ENCODE measurements around the gene NUTF2. TPM values are rescaled to one million over a fixed set of nuclear protein-coding genes. Genes with fewer than 3 reads are reported as not detected.

NUTF2 gene
- total RNA-seq, 6 experiments from 2014 or later, result 182 to 195 (median 185) TPM

- no peak for TF ChIP-seq CTCF (IDR thresholded peaks at IDR 0.05)
- H3K4me3 Mint-ChIP-seq, result no peak overlapping the region
- H3K27ac Mint-ChIP-seq, result no peak overlapping the region
- peaks cover 8% of the 10 kb centered on the region for H3K27me3 Mint-ChIP-seq (ENCODE audit: insufficient read depth)
- no peaks in the 10 kb centered on the region for H3K9me3 Mint-ChIP-seq
- H3K36me3 Mint-ChIP-seq (ENCODE audit: low read depth), result peaks cover 24% of the 10 kb centered on the region
- peaks cover 22% of the 10 kb centered on the region for H3K4me1 Mint-ChIP-seq (ENCODE audit: low read depth)
- no peak for DNase-seq
Observed at GRCh38 chr16:67878232-67878631, 31.5 kb downstream of the NUTF2 start.

GRCh38 chr16:67878846-67879245 lies 32.1 kb downstream of the NUTF2 start:
- H3K9me3 Mint-ChIP-seq, result no peaks in the 10 kb centered on the region
- no peak for TF ChIP-seq CTCF (IDR thresholded peaks at IDR 0.05)
- H3K36me3 Mint-ChIP-seq (ENCODE audit: low read depth), result peaks cover 25% of the 10 kb centered on the region
- no peak overlapping the region for H3K27ac Mint-ChIP-seq
- DNase-seq, result no peak
- peaks cover 8% of the 10 kb centered on the region for H3K27me3 Mint-ChIP-seq (ENCODE audit: insufficient read depth)
- H3K4me3 Mint-ChIP-seq, result no peak overlapping the region
- peaks cover 24% of the 10 kb centered on the region for H3K4me1 Mint-ChIP-seq (ENCODE audit: low read depth)

- Mint-ChIP-seq H3K36me3 (ENCODE audit: low read depth) (peaks cover 27% of the 10 kb centered on the region), H3K4me1 (ENCODE audit: low read depth) (peaks cover 21% of the 10 kb centered on the region), H3K27ac (no peak overlapping the region), H3K4me3 (no peak overlapping the region), H3K9me3 (no peaks in the 10 kb centered on the region), H3K27me3 (ENCODE audit: insufficient read depth) (peaks cover 8% of the 10 kb centered on the region)
- TF ChIP-seq CTCF (IDR thresholded peaks at IDR 0.05), result no peak
- DNase-seq, result no peak
Observed at GRCh38 chr16:67879462-67879861, 32.7 kb downstream of the NUTF2 start.

- no peak for TF ChIP-seq CTCF (IDR thresholded peaks at IDR 0.05)
- H3K27me3 Mint-ChIP-seq (ENCODE audit: insufficient read depth), result peaks cover 12% of the 10 kb centered on the region
- H3K27ac Mint-ChIP-seq, result no peak overlapping the region
- peaks cover 21% of the 10 kb centered on the region for H3K4me1 Mint-ChIP-seq (ENCODE audit: low read depth)
- no peak for DNase-seq
- H3K36me3 Mint-ChIP-seq (ENCODE audit: low read depth), result peaks cover 30% of the 10 kb centered on the region
- H3K9me3 Mint-ChIP-seq, result no peaks in the 10 kb centered on the region
- H3K4me3 Mint-ChIP-seq, result no peak overlapping the region
Observed at GRCh38 chr16:67879936-67880335, 33.2 kb downstream of the NUTF2 start.

- Mint-ChIP-seq H3K36me3 (ENCODE audit: low read depth) (peaks cover 30% of the 10 kb centered on the region), H3K4me1 (ENCODE audit: low read depth) (peaks cover 17% of the 10 kb centered on the region), H3K27me3 (ENCODE audit: insufficient read depth) (peaks cover 12% of the 10 kb centered on the region), H3K27ac (no peak overlapping the region), H3K4me3 (no peak overlapping the region), H3K9me3 (no peaks in the 10 kb centered on the region)
- no peak for TF ChIP-seq CTCF (IDR thresholded peaks at IDR 0.05)
- no peak for DNase-seq
Observed at GRCh38 chr16:67880584-67880983, 33.9 kb downstream of the NUTF2 start.

- Mint-ChIP-seq H3K4me1 (ENCODE audit: low read depth) (peaks cover 16% of the 10 kb centered on the region), H3K36me3 (ENCODE audit: low read depth) (peaks cover 34% of the 10 kb centered on the region), H3K9me3 (no peaks in the 10 kb centered on the region), H3K27ac (no peak overlapping the region), H3K27me3 (ENCODE audit: insufficient read depth) (peaks cover 12% of the 10 kb centered on the region), H3K4me3 (no peak overlapping the region)
- no peak for TF ChIP-seq CTCF (IDR thresholded peaks at IDR 0.05)
- DNase-seq, result no peak
Observed at GRCh38 chr16:67881621-67882161, 35.0 kb downstream of the NUTF2 start.

All from HFFc6 (cell line).